Upper lobe of left lung (tissue), 6 donors: ENCODE measurements around the gene NKG7. TPM values are rescaled to one million over a fixed set of nuclear protein-coding genes. Genes with fewer than 3 reads are reported as not detected.

Source experiments
- ATAC-seq, 2 donors: fragments of 200-7000 bp; cut with Tn5 transposase; one replicate each; pipeline ENCODE4 v1.9.1; 2022; ENCODE audit warnings: mild to moderate bottlenecking in 2 of 2, moderate library complexity in 2 of 2; ENCODE audit not compliant: low FRiP score in 2 of 2
- DNase-seq, 2 donors: peaks; one replicate each; pipeline ENCODE4 v3.0.0-alpha.2; 2019 to 2020
- H3K27ac ChIP-seq, 4 donors: fragments of 200-600 bp; sonication (generic); one replicate each; pipeline ENCODE4 v1.5.1; 2016 to 2019
- H3K27me3 ChIP-seq, 4 donors: fragments of 200-600 bp; sonication (generic); one replicate each; pipeline ENCODE4 v1.5.1; 2017 to 2019
- H3K36me3 ChIP-seq, 4 donors: fragments of 200-600 bp; sonication (generic); one replicate each; pipeline ENCODE4 v1.5.1; 2016 to 2019
- H3K4me1 ChIP-seq, 4 donors: fragments of 200-600 bp; sonication (generic); one replicate each; pipeline ENCODE4 v1.5.1; 2018 to 2019
- H3K4me3 ChIP-seq, 4 donors: fragments of 200-600 bp; sonication (generic); one replicate each; pipeline ENCODE4 v1.5.1; 2017 to 2019; ENCODE audit warnings: mild to moderate bottlenecking in 2 of 4, moderate library complexity in 1 of 4
- H3K9me3 ChIP-seq, 4 donors: fragments of 200-600 bp; sonication (generic); one replicate each; pipeline ENCODE4 v1.5.1; 2018 to 2019
- EP300 ChIP-seq, 4 donors: sonication (generic); formaldehyde crosslinking; IDR thresholded peaks; one replicate each; pipeline ENCODE4 v1.5.1; 2017; ENCODE audit warnings: antibody characterized with exemption in 4 of 4, control low read depth in 2 of 4
- POLR2A ChIP-seq, 4 donors: fragments of 450-650 bp; IDR thresholded peaks; one replicate each; pipeline ENCODE4 v1.5.1; 2016 to 2017; ENCODE audit warnings: antibody characterized with exemption in 4 of 4, mild to moderate bottlenecking in 2 of 4
- POLR2AphosphoS5 ChIP-seq, 2 donors: sonication (generic); formaldehyde crosslinking; IDR thresholded peaks; one replicate each; pipeline ENCODE4 v1.5.1; 2017; ENCODE audit warnings: antibody characterized with exemption in 2 of 2
- WGBS, 2 donors: methylation state at CpG; one replicate each; pipeline ENCODE4 v1.1.5; 2017 to 2018; 5-methylcytosine and 5-hydroxymethylcytosine counted together
- total RNA-seq, 6 donors: library from RNA; depleted of rRNA in 4 of 6; stranded (reverse); fragments of >200 nt in 4 of 6; gene quantifications; one replicate each; pipeline versions ENCODE4 v1.1.0 to v1.2.1, GENCODE V29; 2016 to 2021
- TF ChIP-seq, protein P1 (sequence below), 6 experiments: fragments of 450-650 bp in 4 of 6; fragments of 200-600 bp in 2 of 6; sonication (generic) in 2 of 6; IDR thresholded peaks; one replicate each; pipeline ENCODE4 v1.5.1; 2016 to 2019; ENCODE audit warnings: antibody characterized with exemption in 6 of 6
- donor health status: DM: no; HTN: no; CAD: no; lungs with moderate emphysema.
- donor health status: DM: no; HTN: yes; CAD: no; lungs with severe emphysema.

The NKG7 gene
- total RNA-seq, 6 donors from 2014 or later, result 3.4 to 25.8 (median 9.7) TPM

DNA sequence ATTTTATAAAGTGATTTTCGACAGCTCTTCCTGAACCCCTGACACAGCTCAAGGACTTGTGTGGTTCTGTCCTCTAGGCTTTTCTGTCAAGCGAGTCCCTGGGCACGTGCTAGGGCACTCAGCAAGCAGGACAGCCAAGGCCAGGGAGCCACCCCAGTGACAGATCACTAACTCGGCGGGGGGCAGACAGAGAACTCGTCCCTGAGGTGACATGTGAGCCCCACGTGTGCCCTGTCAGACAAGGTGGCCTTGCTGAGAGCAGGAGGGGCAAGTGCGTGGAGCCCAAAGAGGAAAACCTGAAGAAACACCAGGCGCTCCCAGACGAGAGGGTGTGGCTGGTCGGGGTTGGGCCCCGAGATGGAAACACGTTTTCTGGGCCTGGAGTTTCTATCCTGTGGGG is 11.2 kb downstream of the NKG7 start:
- Histone ChIP-seq H3K9me3 (no peaks in the 10 kb centered on the region), H3K4me3 (no peak overlapping the region), H3K27ac (no peak overlapping the region), H3K27me3 (no peaks in the 10 kb centered on the region), H3K36me3 (no peaks in the 10 kb centered on the region), H3K4me1 (peaks cover 13 to 35% (median 16%) of the 10 kb centered on the region in 4 donors)
- TF ChIP-seq, protein P1, sequence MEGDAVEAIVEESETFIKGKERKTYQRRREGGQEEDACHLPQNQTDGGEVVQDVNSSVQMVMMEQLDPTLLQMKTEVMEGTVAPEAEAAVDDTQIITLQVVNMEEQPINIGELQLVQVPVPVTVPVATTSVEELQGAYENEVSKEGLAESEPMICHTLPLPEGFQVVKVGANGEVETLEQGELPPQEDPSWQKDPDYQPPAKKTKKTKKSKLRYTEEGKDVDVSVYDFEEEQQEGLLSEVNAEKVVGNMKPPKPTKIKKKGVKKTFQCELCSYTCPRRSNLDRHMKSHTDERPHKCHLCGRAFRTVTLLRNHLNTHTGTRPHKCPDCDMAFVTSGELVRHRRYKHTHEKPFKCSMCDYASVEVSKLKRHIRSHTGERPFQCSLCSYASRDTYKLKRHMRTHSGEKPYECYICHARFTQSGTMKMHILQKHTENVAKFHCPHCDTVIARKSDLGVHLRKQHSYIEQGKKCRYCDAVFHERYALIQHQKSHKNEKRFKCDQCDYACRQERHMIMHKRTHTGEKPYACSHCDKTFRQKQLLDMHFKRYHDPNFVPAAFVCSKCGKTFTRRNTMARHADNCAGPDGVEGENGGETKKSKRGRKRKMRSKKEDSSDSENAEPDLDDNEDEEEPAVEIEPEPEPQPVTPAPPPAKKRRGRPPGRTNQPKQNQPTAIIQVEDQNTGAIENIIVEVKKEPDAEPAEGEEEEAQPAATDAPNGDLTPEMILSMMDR (IDR thresholded peaks at IDR 0.05), result no peak
- no peak for TF ChIP-seq POLR2A (IDR thresholded peaks at IDR 0.05)
- TF ChIP-seq POLR2AphosphoS5 (IDR thresholded peaks at IDR 0.05), result no peak
- TF ChIP-seq EP300 (IDR thresholded peaks at IDR 0.05), result no peak
- ATAC-seq, result no peak
- no peak for DNase-seq
- WGBS, 2 donors, result 89 to 96% methylated on average over 7 to 13 of the region's 13 CpGs

DNA sequence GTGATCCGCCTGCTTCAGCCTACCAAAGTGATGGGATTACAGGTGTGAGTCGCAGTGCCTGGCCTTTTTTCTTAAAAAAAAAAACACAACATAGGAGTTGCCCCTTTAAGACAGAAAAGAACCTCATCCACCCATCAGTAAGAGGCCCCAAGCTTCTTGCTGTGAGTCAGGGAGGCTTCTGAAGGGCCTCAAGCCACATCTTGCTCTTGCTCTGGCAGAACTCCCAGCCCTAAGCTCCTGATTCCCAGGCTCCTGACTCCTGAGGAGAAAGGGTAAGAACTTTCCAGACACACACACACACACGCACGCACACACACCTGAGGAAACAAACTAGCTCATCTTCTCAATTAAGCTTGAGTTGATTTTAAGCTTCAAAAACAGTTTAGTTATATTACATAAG is 13.2 kb downstream of the NKG7 start:
- Histone ChIP-seq H3K36me3 (no peaks in the 10 kb centered on the region), H3K27ac (no peak overlapping the region), H3K9me3 (no peaks in the 10 kb centered on the region), H3K27me3 (no peaks in the 10 kb centered on the region), H3K4me3 (no peak overlapping the region), H3K4me1 (peaks cover 0 to 23% (median 6%) of the 10 kb centered on the region in 4 donors)
- WGBS, 2 donors, result 93 to 96% methylated on average over 4 of the region's 4 CpGs
- DNase-seq (no peak), ATAC-seq (no peak)
- TF ChIP-seq, protein P1 (IDR thresholded peaks at IDR 0.05), result no peak
- no peak for TF ChIP-seq POLR2A (IDR thresholded peaks at IDR 0.05)
- TF ChIP-seq EP300 (IDR thresholded peaks at IDR 0.05), result no peak
- TF ChIP-seq POLR2AphosphoS5 (IDR thresholded peaks at IDR 0.05), result no peak

DNA sequence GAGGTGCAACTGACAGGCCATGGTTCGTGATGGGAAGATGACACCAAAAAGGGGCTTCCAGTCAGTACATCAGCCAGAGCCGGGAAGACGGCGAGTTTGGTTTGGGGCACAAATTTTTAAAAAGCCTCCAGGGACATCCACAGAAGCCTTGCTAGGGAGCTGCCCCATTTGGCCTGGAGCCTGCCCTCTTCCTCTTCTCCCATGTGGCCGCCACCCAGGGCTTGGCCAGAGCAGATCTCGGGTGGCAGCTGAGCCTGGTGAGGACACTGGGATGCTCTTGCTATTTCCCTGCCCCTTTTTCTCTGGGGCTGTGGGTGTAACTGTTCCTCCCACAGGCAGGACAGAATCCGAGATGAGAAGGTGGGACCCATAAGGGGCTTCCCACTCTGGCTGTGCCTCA is 14.5 kb downstream of the NKG7 start:
- Histone ChIP-seq H3K9me3 (no peaks in the 10 kb centered on the region), H3K27me3 (no peaks in the 10 kb centered on the region), H3K4me3 (no peak overlapping the region), H3K27ac (no peak overlapping the region), H3K4me1 (peaks cover 0 to 9% (median 2%) of the 10 kb centered on the region in 4 donors), H3K36me3 (peaks cover 0 to 2% (median under 1%) of the 10 kb centered on the region in 4 donors)
- TF ChIP-seq EP300 (IDR thresholded peaks at IDR 0.05) (no peak), POLR2AphosphoS5 (IDR thresholded peaks at IDR 0.05) (no peak), POLR2A (IDR thresholded peaks at IDR 0.05) (no peak)
- TF ChIP-seq, protein P1 (IDR thresholded peaks at IDR 0.05), result no peak
- 82 to 93% methylated on average over 6 to 7 of the region's 7 CpGs for WGBS, 2 donors
- DNase-seq, result no peak
- ATAC-seq, result no peak

DNA sequence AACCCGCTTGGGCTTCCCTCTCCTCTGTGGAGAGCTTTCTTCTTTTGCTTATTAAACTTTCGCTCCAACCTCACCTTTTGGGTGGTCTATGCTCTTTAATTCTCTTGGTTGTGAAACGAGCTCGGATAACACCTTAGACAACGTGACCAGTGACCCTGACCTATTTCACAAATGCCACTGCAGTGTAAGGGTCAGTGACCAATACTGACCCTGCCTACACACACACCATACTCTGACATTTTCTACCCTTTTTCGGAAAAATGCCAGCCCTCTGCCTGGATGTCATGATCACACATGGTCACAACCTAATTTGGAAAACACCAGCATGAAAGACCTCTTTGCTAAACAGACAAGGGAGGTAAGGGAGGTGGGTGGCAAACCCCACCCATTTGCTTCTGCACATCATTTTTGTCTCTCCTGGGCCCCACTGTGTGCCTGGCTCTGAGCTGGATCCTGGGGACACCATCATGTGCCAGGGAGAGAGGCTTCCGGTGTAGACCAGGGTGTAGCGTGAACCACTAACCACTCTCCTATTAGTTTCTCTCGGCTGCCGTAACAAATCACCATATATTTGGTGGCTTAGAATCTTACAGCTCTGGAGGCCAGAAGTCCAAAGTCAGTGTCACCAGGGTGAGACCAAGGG is 16.2 kb downstream of the NKG7 start:
- H3K36me3 ChIP-seq, result peaks cover 0 to 19% (median 13%) of the 10 kb centered on the region in 4 donors
- H3K27ac ChIP-seq, result no peak overlapping the region
- no peak for TF ChIP-seq EP300 (IDR thresholded peaks at IDR 0.05)
- TF ChIP-seq, protein P1 (IDR thresholded peaks at IDR 0.05), result no peak
- TF ChIP-seq POLR2AphosphoS5 (IDR thresholded peaks at IDR 0.05), result no peak
- no peaks in the 10 kb centered on the region for H3K9me3 ChIP-seq
- H3K4me1 ChIP-seq, result no peaks in the 10 kb centered on the region
- H3K27me3 ChIP-seq, result no peaks in the 10 kb centered on the region
- H3K4me3 ChIP-seq, result no peak overlapping the region
- DNase-seq (no peak), ATAC-seq (no peak)
- 95 to 97% methylated on average over 10 of the region's 10 CpGs for WGBS, 2 donors

DNA sequence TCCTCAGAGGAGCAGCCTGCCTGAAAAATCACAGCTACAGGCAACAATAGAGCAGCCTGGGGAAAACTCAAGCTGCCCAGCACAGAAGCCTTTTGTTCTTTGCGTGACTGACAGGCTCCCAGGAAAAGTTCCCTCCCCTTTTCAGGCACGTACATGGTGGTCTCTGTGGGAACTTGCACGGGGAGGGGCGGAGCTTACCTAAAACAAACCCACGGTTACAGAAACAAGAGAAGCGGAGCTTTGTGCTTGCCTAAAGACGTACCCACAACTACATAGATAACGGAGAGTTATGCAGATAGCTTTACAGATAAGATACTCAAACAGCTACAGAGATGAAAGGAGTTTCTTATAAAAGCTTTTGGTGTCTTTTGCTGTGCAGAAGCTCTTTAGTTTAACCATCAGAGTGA is 17.7 kb downstream of the NKG7 start:
- Histone ChIP-seq H3K36me3 (peaks cover 0 to 34% (median 26%) of the 10 kb centered on the region in 4 donors), H3K4me3 (no peak overlapping the region), H3K27me3 (no peaks in the 10 kb centered on the region), H3K9me3 (no peaks in the 10 kb centered on the region), H3K4me1 (no peaks in the 10 kb centered on the region), H3K27ac (no peak overlapping the region)
- DNase-seq (no peak), ATAC-seq (no peak)
- WGBS, 2 donors, result 61 to 74% methylated on average over 8 of the region's 8 CpGs
- TF ChIP-seq, protein P1 (IDR thresholded peaks at IDR 0.05), result no peak
- TF ChIP-seq EP300 (IDR thresholded peaks at IDR 0.05) (no peak), POLR2AphosphoS5 (IDR thresholded peaks at IDR 0.05) (no peak), POLR2A (IDR thresholded peaks at IDR 0.05) (no peak)
